ENCODE data around the gene SLC10A7.

SLC10A7 gene

DNA sequence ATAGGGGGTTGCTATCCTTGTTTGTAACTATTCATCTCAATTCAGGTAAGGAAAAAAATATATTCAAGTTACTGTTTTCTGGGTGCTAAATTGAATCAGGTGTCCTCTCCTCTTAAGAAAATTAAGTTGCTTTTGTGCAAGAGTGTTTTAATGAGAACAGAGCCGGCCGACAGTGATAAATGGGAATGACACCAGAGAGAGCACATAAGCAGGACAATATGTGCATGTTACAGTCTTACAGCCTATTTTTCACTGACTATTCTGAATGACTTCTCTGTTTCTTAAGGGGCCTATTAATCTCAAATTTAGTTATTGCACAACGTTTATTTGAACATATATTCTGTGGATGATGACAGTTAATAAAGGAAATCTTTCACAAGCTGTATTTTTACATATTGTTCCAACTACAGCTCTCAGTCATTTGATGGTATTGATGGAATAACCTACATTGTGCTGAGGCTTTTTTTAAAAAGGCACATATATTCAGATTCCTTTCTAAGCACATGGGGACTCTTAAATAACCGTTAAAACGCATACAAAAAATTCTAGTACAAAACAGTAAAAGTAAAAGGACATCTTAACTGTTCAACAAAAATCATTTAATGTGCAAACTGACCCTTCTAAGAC, 68.4 kb downstream of the SLC10A7 start:
- Mint-ChIP-seq H3K27ac (ENCODE audit: low read depth) (no peak overlapping the region), H3K4me1 (peaks cover 39% of the 10 kb centered on the region), H3K27me3 (no peaks in the 10 kb centered on the region), H3K9me3 (no peaks in the 10 kb centered on the region), H3K4me3 (no peak overlapping the region), H3K36me3 (ENCODE audit: insufficient read depth) (no peaks in the 10 kb centered on the region)
- DNase-seq (ENCODE audit: low spot score in 2 of 2) (no peak), ATAC-seq (replicated peaks; ENCODE audit: extremely low read depth, poor library complexity, severe bottlenecking) (no peak)

DNA sequence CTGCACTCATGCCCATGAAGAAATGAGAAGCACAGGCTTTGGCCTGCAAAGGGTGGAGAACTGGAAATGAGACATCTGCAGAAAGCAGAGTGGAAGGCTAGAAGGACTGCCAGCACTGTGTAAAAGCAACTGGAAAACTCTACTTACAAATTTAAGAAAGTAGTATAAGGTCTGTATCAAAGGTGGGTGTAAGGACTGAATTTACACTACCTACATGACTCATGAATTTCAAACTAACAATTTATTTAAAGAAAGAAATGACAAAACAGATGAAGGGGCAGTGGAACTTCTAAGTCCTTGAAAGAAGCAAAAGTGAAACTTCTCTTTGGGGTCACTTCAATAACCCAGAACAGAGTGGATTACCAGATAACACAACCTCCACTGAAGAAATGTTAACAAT, 71.2 kb downstream of the SLC10A7 start:
- no peak overlapping the region for H3K4me3 Mint-ChIP-seq
- no peak for DNase-seq (ENCODE audit: low spot score in 2 of 2)
- no peaks in the 10 kb centered on the region for H3K27me3 Mint-ChIP-seq
- H3K9me3 Mint-ChIP-seq: no peaks in the 10 kb centered on the region
- no peak overlapping the region for H3K27ac Mint-ChIP-seq (ENCODE audit: low read depth)
- ATAC-seq (replicated peaks; ENCODE audit: extremely low read depth, poor library complexity, severe bottlenecking): no peak
- H3K36me3 Mint-ChIP-seq (ENCODE audit: insufficient read depth): no peaks in the 10 kb centered on the region
- H3K4me1 Mint-ChIP-seq: peaks cover 32% of the 10 kb centered on the region

DNA sequence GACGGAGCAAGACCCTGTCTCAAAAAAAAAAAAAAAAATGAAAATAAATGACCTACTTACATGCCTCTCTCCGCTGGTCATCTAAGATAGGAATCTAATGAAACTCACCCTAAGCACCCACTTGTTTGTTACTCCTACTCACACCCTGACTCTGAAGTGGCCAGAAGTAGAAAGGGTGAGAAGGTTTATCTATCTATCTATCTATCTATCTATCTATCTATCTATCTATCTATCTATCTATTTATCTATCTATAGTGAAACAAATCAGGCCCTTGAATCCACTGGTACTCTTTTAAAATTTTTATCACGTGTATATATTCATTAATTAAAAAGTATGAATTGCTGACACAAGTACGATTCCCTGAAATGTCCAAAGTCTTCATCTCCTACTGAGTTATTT, 75.2 kb downstream of the SLC10A7 start:
- Mint-ChIP-seq H3K4me1 (peaks cover 27% of the 10 kb centered on the region), H3K9me3 (no peaks in the 10 kb centered on the region), H3K36me3 (ENCODE audit: insufficient read depth) (peaks cover 2% of the 10 kb centered on the region), H3K27me3 (no peaks in the 10 kb centered on the region), H3K27ac (ENCODE audit: low read depth) (no peak overlapping the region), H3K4me3 (no peak overlapping the region)
- DNase-seq (ENCODE audit: low spot score in 2 of 2) (no peak), ATAC-seq (replicated peaks; ENCODE audit: extremely low read depth, poor library complexity, severe bottlenecking) (no peak)

DNA sequence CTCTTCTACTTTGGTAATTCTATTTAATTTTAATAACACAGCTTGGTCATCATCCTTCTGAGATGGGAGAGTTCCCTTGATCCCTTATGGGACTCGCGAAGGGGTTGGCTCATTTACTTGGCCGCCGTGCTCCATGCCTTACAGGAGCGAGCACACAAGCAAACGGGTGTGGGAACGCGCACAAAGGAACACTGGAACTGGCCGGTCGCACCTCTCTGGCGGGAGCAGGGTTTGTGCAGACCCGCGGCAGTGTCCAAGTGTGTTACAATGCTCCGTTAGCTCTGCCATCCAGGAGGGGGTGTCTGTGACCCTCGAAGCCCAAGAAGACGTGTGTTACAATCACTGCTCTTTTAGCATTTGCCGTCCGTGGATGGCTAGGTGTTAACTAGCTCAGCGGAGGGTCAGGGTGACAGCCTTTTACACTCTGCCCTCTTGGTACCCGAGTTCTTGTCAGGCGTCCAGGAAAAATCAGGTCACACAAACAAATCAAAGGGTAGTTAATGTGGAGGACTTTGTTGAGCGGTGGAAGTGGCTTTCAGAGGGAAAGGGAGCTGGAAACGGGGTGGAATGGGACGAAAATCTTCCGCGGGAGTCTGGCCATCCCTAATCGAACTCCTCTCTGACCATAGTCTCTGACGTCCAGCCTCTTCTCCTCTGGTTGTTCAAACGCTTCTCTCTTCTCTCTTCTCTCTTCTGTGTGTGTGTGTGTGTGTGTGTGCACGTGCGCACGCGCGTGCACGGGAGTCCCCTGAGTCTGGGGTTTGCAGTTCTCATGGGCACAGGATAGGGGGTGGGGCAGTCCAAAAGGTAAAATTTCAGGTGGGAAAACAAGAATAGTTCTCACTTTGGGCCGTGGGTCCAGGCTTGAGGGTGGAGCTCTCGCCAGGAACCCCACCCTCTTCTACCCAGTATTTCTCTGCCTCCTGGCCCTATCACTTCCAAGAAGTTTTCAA, 76.3 kb downstream of the SLC10A7 start:
- H3K27ac Mint-ChIP-seq (ENCODE audit: low read depth): no peak overlapping the region
- no peaks in the 10 kb centered on the region for H3K9me3 Mint-ChIP-seq
- ATAC-seq (replicated peaks; ENCODE audit: extremely low read depth, poor library complexity, severe bottlenecking) (no peak), DNase-seq (ENCODE audit: low spot score in 2 of 2) (no peak)
- H3K4me1 Mint-ChIP-seq: peaks cover 16% of the 10 kb centered on the region
- H3K36me3 Mint-ChIP-seq (ENCODE audit: insufficient read depth): peaks cover 2% of the 10 kb centered on the region
- no peaks in the 10 kb centered on the region for H3K27me3 Mint-ChIP-seq
- H3K4me3 Mint-ChIP-seq: no peak overlapping the region

DNA sequence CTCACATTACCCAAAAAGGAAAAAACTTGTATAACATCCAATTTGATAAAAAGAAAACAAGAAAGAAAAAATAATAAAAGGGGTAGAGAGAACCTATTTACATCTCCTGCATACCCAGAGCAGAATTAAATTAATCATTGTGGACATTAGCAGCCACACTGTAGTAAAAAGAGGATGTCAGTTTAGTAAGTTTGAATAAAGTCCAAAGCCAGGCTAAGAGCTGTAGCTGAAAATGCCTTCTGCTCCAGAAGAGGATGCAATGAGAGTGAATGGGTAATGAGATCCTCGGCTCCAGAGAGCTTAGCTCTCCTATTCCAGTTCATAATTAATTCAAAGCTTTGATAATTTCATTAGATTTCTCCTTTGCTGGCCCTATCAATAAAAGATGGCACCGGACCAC, 78.2 kb downstream of the SLC10A7 start:
- H3K9me3 Mint-ChIP-seq: no peaks in the 10 kb centered on the region
- DNase-seq (ENCODE audit: low spot score in 2 of 2) (no peak), ATAC-seq (replicated peaks; ENCODE audit: extremely low read depth, poor library complexity, severe bottlenecking) (no peak)
- H3K4me3 Mint-ChIP-seq: no peak overlapping the region
- H3K4me1 Mint-ChIP-seq: no peaks in the 10 kb centered on the region
- no peak overlapping the region for H3K27ac Mint-ChIP-seq (ENCODE audit: low read depth)
- H3K36me3 Mint-ChIP-seq (ENCODE audit: insufficient read depth): peaks cover 2% of the 10 kb centered on the region
- H3K27me3 Mint-ChIP-seq: no peaks in the 10 kb centered on the region

DNA sequence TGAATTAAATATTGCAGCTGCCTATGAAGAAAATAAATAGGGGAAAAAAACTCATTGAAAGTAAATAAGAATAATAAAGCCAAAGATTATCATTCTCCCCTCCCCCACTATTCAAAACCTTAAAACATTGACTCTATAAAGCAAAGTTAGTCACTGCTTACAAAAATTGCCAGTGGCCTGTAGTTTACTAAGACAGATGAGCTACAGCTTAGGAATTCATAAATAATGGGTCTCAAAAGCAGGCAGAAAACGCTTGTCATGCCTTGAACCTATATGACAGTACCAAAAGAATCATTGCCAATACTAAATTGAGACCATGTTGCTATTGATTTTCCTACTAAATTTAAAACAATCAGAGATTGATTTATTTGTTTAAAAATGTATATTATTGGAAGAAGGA, 78.9 kb downstream of the SLC10A7 start:
- ATAC-seq (replicated peaks; ENCODE audit: extremely low read depth, poor library complexity, severe bottlenecking): no peak
- Mint-ChIP-seq H3K27ac (ENCODE audit: low read depth) (no peak overlapping the region), H3K9me3 (no peaks in the 10 kb centered on the region), H3K4me3 (no peak overlapping the region), H3K4me1 (no peaks in the 10 kb centered on the region), H3K27me3 (no peaks in the 10 kb centered on the region), H3K36me3 (ENCODE audit: insufficient read depth) (peaks cover 2% of the 10 kb centered on the region)
- no peak for DNase-seq (ENCODE audit: low spot score in 2 of 2)

DNA sequence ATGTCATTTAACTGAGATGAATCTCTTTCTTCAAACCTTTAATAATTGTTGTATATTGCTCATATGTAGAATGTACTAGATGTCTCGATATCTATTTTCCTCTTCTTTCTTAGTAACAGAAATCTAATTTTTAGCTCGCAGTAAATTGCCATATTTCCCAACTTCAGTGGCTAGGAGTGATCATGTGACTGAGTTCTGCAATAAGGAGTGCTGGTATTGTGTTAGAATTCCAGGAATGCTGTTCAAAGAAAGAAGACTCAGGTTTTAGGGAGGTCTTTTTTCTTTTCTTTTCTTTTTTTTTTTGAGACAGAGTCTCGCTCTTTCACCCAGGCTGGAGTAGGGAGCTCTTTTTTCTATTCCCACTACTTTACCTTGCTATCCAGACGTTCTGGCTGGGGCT, 81.7 kb downstream of the SLC10A7 start:
- no peak overlapping the region for H3K4me3 Mint-ChIP-seq
- DNase-seq (ENCODE audit: low spot score in 2 of 2): no peak
- no peaks in the 10 kb centered on the region for H3K4me1 Mint-ChIP-seq
- no peak for ATAC-seq (replicated peaks; ENCODE audit: extremely low read depth, poor library complexity, severe bottlenecking)
- no peak overlapping the region for H3K27ac Mint-ChIP-seq (ENCODE audit: low read depth)
- no peaks in the 10 kb centered on the region for H3K9me3 Mint-ChIP-seq
- peaks cover 2% of the 10 kb centered on the region for H3K36me3 Mint-ChIP-seq (ENCODE audit: insufficient read depth)
- H3K27me3 Mint-ChIP-seq: no peaks in the 10 kb centered on the region

DNA sequence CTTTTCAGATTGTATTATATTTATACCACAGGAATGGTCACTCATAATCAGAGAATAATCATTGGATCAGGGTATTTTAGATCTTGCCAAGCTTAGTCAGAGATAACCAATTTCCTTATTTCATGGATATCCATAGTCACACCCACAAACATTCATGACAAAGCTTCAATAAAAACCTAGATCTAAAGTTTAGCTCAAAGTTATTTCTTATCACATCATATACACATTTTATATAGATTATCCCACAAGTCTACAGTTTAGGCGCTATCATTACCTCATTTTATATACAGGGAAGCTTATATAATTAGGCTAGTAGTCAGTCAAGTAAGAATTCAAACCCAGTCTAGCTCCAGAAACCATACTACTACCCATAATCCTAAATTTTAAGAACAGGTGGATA, 82.3 kb downstream of the SLC10A7 start:
- DNase-seq (ENCODE audit: low spot score in 2 of 2): no peak
- Mint-ChIP-seq H3K9me3 (no peaks in the 10 kb centered on the region), H3K4me1 (no peaks in the 10 kb centered on the region)

DNA sequence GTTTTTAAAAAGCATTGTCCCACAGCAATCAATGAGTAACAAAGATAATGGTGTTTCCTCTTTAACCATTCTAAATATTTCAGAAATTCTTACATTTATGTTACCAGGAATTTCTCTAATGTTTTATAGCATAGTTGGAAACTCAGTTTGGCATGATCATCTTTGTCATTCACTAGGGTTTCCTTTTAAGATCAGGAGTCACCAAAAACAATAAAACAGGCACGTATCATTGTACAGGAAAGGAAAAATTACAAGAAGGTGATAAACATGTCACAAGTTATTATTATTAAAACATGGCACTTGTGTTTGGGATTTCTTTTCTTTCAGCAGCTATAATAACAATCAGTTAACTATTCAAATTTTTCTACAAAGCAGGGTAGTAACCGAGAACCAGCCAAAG, 84.0 kb downstream of the SLC10A7 start:
- no peak for ATAC-seq (replicated peaks; ENCODE audit: extremely low read depth, poor library complexity, severe bottlenecking)
- Mint-ChIP-seq H3K36me3 (ENCODE audit: insufficient read depth) (peaks cover 2% of the 10 kb centered on the region), H3K4me1 (no peaks in the 10 kb centered on the region), H3K27ac (ENCODE audit: low read depth) (no peak overlapping the region), H3K27me3 (no peaks in the 10 kb centered on the region), H3K9me3 (no peaks in the 10 kb centered on the region), H3K4me3 (no peak overlapping the region)
- DNase-seq (ENCODE audit: low spot score in 2 of 2): no peak

More for the DNA sequence above, 82.3 kb downstream of the SLC10A7 start:
- no peak for ATAC-seq (replicated peaks; ENCODE audit: extremely low read depth, poor library complexity, severe bottlenecking)
- Mint-ChIP-seq H3K27me3 (no peaks in the 10 kb centered on the region), H3K27ac (ENCODE audit: low read depth) (no peak overlapping the region), H3K4me3 (no peak overlapping the region), H3K36me3 (ENCODE audit: insufficient read depth) (peaks cover 2% of the 10 kb centered on the region)

DNA sequence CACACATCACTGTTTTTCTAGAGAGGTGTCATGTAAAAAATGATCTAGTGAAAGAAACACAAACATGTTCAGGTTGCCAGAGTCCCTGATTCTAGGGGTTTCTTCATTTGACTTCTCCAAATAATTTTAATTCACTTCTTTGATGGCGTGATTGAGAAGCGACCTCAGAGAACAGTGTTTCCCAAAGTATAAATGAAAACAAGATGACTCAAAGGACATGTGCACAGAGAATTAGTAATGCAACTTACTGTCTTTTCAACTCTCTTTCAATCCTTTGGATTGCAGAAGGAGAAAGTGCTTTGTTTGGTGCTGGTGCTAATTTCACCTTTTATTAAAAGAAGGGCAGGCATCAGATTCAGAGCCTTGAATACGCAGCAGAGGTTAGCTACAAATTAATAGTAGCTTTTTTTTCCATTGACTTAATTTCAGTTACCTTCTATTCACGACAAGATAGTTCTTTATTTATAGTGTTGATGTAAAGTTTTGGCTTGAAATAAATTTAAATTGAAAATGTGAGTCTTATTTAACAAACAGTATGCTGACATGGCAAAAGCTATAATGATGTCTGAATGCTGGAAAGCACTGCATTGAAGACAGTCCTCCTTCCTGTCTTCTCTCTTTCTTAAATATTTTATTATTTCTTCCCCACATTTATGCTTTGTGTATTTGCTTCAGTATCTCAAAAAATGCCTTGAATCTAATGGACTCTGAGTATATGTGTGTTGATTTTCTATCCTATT, 85.1 kb downstream of the SLC10A7 start:
- Mint-ChIP-seq H3K27me3 (no peaks in the 10 kb centered on the region), H3K36me3 (ENCODE audit: insufficient read depth) (no peaks in the 10 kb centered on the region), H3K27ac (ENCODE audit: low read depth) (no peak overlapping the region), H3K4me1 (no peaks in the 10 kb centered on the region), H3K4me3 (no peak overlapping the region), H3K9me3 (no peaks in the 10 kb centered on the region)
- DNase-seq (ENCODE audit: low spot score in 2 of 2) (no peak), ATAC-seq (replicated peaks; ENCODE audit: extremely low read depth, poor library complexity, severe bottlenecking) (no peak)

DNA sequence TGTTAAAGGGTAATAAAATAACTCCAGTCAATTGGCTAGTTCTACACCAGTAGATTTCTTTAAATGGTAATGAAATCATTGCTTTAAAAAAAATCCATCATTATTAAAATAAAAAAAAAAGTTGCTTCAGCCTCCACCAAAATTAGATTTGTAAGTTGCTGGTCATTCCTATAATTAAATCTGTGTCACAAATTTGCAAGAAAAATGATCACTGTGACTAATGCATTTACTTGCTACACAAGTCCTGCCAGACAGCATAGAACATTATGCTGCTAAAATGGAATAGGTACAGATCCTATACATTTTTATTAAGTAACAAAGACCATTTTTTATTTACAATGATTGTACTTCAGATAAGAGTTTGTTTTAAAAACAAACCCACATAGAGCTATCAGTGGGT, 85.8 kb downstream of the SLC10A7 start:
- Mint-ChIP-seq H3K27me3 (no peaks in the 10 kb centered on the region), H3K9me3 (no peaks in the 10 kb centered on the region)
- ATAC-seq (replicated peaks; ENCODE audit: extremely low read depth, poor library complexity, severe bottlenecking): no peak

DNA sequence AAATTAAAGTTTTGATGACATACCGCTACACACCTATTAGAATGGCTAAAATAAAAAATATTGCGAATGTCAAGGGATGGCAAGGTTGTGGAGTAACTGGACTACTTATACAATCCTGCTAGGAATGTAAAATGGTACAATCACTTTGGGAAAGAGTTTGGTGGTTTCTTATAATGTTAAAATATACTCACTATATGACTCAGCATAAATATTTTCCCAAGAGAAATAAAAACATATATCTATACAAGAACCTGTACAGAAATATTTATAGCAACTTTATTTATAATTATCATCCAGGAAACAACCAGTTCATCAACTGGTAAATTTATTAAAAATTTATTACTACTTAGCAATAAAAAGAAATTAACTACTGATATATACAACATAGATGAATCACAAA, 89.7 kb downstream of the SLC10A7 start:
- H3K27me3 Mint-ChIP-seq: no peaks in the 10 kb centered on the region
- no peak overlapping the region for H3K27ac Mint-ChIP-seq (ENCODE audit: low read depth)
- H3K4me1 Mint-ChIP-seq: peaks cover 4% of the 10 kb centered on the region
- no peak overlapping the region for H3K4me3 Mint-ChIP-seq
- H3K36me3 Mint-ChIP-seq (ENCODE audit: insufficient read depth): no peaks in the 10 kb centered on the region
- no peaks in the 10 kb centered on the region for H3K9me3 Mint-ChIP-seq
- DNase-seq (ENCODE audit: low spot score in 2 of 2) (no peak), ATAC-seq (replicated peaks; ENCODE audit: extremely low read depth, poor library complexity, severe bottlenecking) (no peak)

More for the DNA sequence above, 85.8 kb downstream of the SLC10A7 start:
- DNase-seq (ENCODE audit: low spot score in 2 of 2): no peak
- Mint-ChIP-seq H3K4me3 (no peak overlapping the region), H3K36me3 (ENCODE audit: insufficient read depth) (no peaks in the 10 kb centered on the region), H3K4me1 (no peaks in the 10 kb centered on the region), H3K27ac (ENCODE audit: low read depth) (no peak overlapping the region)
